ENCODE results near the gene KANSL1.

DNA sequence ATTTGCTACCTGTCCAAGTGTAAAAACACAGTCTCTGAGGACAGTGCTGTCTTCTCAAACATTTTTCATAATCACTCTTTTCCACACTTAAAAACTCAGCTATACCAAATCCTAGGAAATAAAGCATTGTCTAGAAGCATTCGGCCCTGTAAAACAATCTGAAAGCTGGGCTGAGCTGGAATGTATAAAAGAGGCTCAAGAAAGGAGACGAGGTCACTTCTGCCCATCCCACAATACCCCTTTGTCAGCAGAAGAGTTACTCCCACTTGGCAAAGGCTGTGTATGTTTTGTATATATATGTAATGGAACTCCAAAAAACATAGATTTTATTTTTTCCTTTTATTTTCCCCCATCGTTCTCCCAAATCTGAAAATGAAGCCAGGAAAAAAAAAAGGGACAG is 150.3 kb downstream of the KANSL1 start:
- TF ChIP-seq, protein P1, sequence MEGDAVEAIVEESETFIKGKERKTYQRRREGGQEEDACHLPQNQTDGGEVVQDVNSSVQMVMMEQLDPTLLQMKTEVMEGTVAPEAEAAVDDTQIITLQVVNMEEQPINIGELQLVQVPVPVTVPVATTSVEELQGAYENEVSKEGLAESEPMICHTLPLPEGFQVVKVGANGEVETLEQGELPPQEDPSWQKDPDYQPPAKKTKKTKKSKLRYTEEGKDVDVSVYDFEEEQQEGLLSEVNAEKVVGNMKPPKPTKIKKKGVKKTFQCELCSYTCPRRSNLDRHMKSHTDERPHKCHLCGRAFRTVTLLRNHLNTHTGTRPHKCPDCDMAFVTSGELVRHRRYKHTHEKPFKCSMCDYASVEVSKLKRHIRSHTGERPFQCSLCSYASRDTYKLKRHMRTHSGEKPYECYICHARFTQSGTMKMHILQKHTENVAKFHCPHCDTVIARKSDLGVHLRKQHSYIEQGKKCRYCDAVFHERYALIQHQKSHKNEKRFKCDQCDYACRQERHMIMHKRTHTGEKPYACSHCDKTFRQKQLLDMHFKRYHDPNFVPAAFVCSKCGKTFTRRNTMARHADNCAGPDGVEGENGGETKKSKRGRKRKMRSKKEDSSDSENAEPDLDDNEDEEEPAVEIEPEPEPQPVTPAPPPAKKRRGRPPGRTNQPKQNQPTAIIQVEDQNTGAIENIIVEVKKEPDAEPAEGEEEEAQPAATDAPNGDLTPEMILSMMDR (IDR thresholded peaks at IDR 0.05): no peak
- no peak for TF ChIP-seq POLR2A (IDR thresholded peaks at IDR 0.05)

All from vagina (tissue), 2 donors.